HG03103 (cell line): ENCODE results near the gene SPEG.

Experiments
- ATAC-seq: cut with Tn5 transposase; IDR thresholded peaks from one replicate; pipeline ENCODE4 v1.9.1; 2021; ENCODE audit warnings: low read depth; ENCODE audit not compliant: unreplicated experiment

The SPEG gene

GRCh38 chr2:219491278-219491963 is 56.8 kb downstream of the SPEG start:
- no peak for ATAC-seq

GRCh38 chr2:219492575-219492974 is 57.9 kb downstream of the SPEG start:
- ATAC-seq = no peak

- ATAC-seq = no peak
Measured at GRCh38 chr2:219493086-219493485, 58.4 kb downstream of the SPEG start.

GRCh38 chr2:219494952-219495530 is 60.4 kb downstream of the SPEG start:
- no peak for ATAC-seq

- peak; percentile 32 for ATAC-seq
Measured at GRCh38 chr2:219495531-219496122, 61.0 kb downstream of the SPEG start.

- ATAC-seq = no peak
Measured at GRCh38 chr2:219496247-219496824, 61.7 kb downstream of the SPEG start.

- no peak for ATAC-seq
Measured at GRCh38 chr2:219496825-219497494, 62.3 kb downstream of the SPEG start.

GRCh38 chr2:219497495-219498279 is 63.0 kb downstream of the SPEG start:
- ATAC-seq = no peak

- ATAC-seq = peak; percentile 93
Measured at GRCh38 chr2:219498280-219499057, 63.8 kb downstream of the SPEG start, which contains the start of gene GMPPA. GMPPA (plus strand) TSS chr2:219498891; CDS start chr2:219499976, 1,085 bp downstream.

- ATAC-seq = no peak
Measured at GRCh38 chr2:219499058-219499307, 64.3 kb downstream of the SPEG start.

- ATAC-seq = no peak
Measured at GRCh38 chr2:219499555-219499954, 64.9 kb downstream of the SPEG start.

GRCh38 chr2:219500135-219500534 is 65.5 kb downstream of the SPEG start:
- ATAC-seq = no peak

- ATAC-seq = no peak
Measured at GRCh38 chr2:219501849-219502248, 67.2 kb downstream of the SPEG start.

GRCh38 chr2:219502618-219503017 is 68.0 kb downstream of the SPEG start:
- no peak for ATAC-seq

- no peak for ATAC-seq
Measured at GRCh38 chr2:219505585-219505984, 70.9 kb downstream of the SPEG start.

GRCh38 chr2:219506153-219506801 is 71.6 kb downstream of the SPEG start:
- no peak for ATAC-seq

GRCh38 chr2:219506802-219507526 is 72.3 kb downstream of the SPEG start:
- no peak for ATAC-seq

- ATAC-seq = no peak
Measured at GRCh38 chr2:219507581-219508443, 73.2 kb downstream of the SPEG start.
